Testis (tissue), 3 donors: Measurements from ENCODE around the gene TMOD3. TPM values are rescaled to one million over a fixed set of nuclear protein-coding genes. Genes with fewer than 3 reads are reported as not detected.
"Not testable (repeated sequence)": the region's sequence is repeated elsewhere in the genome, so short reads cannot be mapped to it uniquely, and the experiment has no call there.

Experiments used
- DNase-seq: peaks from one replicate; pipeline ENCODE4 v3.0.0-alpha.2; 2019
- H3K27ac ChIP-seq, 2 donors: fragments of 200-600 bp; sonication (generic); one replicate each; pipeline ENCODE4 v1.5.1; 2019
- H3K27me3 ChIP-seq: fragments of 200-600 bp; sonication (generic); one replicate; pipeline ENCODE4 v1.5.1; 2019
- H3K36me3 ChIP-seq: fragments of 200-600 bp; sonication (generic); one replicate; pipeline ENCODE4 v1.5.1; 2017; ENCODE audit warnings: low read depth; ENCODE audit errors: missing control alignments
- H3K4me1 ChIP-seq: fragments of 200-600 bp; sonication (generic); one replicate; pipeline ENCODE4 v1.5.1; 2019
- H3K4me3 ChIP-seq, 2 donors: fragments of 200-600 bp; sonication (generic); one replicate each; pipeline ENCODE4 v1.5.1; 2017 to 2019
- H3K9me3 ChIP-seq: fragments of 200-600 bp; sonication (generic); one replicate; pipeline ENCODE4 v1.5.1; 2017
- CTCF ChIP-seq, 3 experiments: fragments of 450-650 bp in 2 of 3; fragments of 200-600 bp in 1 of 3; sonication (generic) in 1 of 3; IDR thresholded peaks; one replicate each; pipeline ENCODE4 v1.5.1; 2016 to 2019; ENCODE audit warnings: antibody characterized with exemption in 3 of 3, mild to moderate bottlenecking in 2 of 3, moderate library complexity in 1 of 3
- POLR2A ChIP-seq: fragments of 450-650 bp; IDR thresholded peaks from one replicate; pipeline ENCODE4 v1.6.1; 2017; ENCODE audit warnings: antibody characterized with exemption, mild to moderate bottlenecking, moderate library complexity
- WGBS, 2 donors: methylation state at CpG; one replicate each; pipeline ENCODE4 v1.1.5; 2018; 5-methylcytosine and 5-hydroxymethylcytosine counted together
- intact Hi-C: fragments of 100-400 bp; cut with DNase I; formaldehyde crosslinking; loops from one replicate; pipeline ENCODE4 v1.15.1; 2023; ENCODE audit warnings: low total_unique reads
- polyA plus RNA-seq: library from polyadenylated mRNA; stranded (reverse); fragments of 350-450 nt; fragmentation: Illumina TruSeq; extraction: RNeasy Lipid Tissue Mini Kit (QIAGEN cat#74804); gene quantifications from one replicate; pipeline ENCODE4 v1.2.3, GENCODE V29; 2014; ENCODE audit warnings: low read depth, low replicate concordance; ENCODE audit not compliant: insufficient read depth
- total RNA-seq, 2 donors: library from RNA; depleted of rRNA; stranded (reverse); fragments of >200 nt; gene quantifications; one replicate each; pipeline ENCODE4 v1.2.3, GENCODE V29; 2016

TMOD3 gene
- total and polyA plus RNA-seq, 3 donors from 2014 or later: 15.6 to 21.2 (median 16.6) TPM

GRCh38 chr15:51783967-51784366 is 45.5 kb upstream of the TMOD3 start:
- TF ChIP-seq CTCF (IDR thresholded peaks at IDR 0.05) (no peak), POLR2A (no peak)
- DNase-seq: no peak
- Histone ChIP-seq H3K36me3 (no peaks in the 10 kb centered on the region), H3K4me1 (no peaks in the 10 kb centered on the region), H3K4me3 (no peak overlapping the region), H3K27ac (no peak overlapping the region), H3K27me3 (no peaks in the 10 kb centered on the region), H3K9me3 (no peaks in the 10 kb centered on the region)
- 92 to 96% methylated on average over 3 of the region's 3 CpGs for WGBS, 2 donors
- intact Hi-C loops: no loop called here

- DNase-seq, H3K36me3 ChIP-seq, H3K4me1 ChIP-seq, H3K27me3 ChIP-seq, intact Hi-C loops, H3K27ac ChIP-seq, H3K4me3 ChIP-seq, H3K9me3 ChIP-seq: not testable (repeated sequence)
- WGBS, 2 donors: 95 to 97% methylated on average over 11 of the region's 11 CpGs
These were observed 42.3 kb upstream of the TMOD3 start for GRCh38 chr15:51787130-51787529.

GRCh38 chr15:51792474-51792873 is 37.0 kb upstream of the TMOD3 start:
- H3K36me3 ChIP-seq, H3K9me3 ChIP-seq, intact Hi-C loops, H3K4me1 ChIP-seq, DNase-seq, H3K27ac ChIP-seq, H3K4me3 ChIP-seq, H3K27me3 ChIP-seq: not testable (repeated sequence)
- 93 to 95% methylated on average over 4 of the region's 4 CpGs for WGBS, 2 donors

GRCh38 chr15:51793521-51794305 is 35.7 kb upstream of the TMOD3 start:
- Histone ChIP-seq H3K36me3 (no peaks in the 10 kb centered on the region), H3K27me3 (no peaks in the 10 kb centered on the region), H3K4me1 (no peaks in the 10 kb centered on the region), H3K27ac (no peak overlapping the region), H3K4me3 (no peak overlapping the region), H3K9me3 (no peaks in the 10 kb centered on the region)
- WGBS, 2 donors: 50 to 53% methylated on average over 4 of the region's 4 CpGs
- peak; percentile 38 for DNase-seq
- TF ChIP-seq CTCF (IDR thresholded peaks at IDR 0.05): no peak
- TF ChIP-seq POLR2A: no peak
- intact Hi-C loops: no loop called here

GRCh38 chr15:51796847-51797401 is 32.5 kb upstream of the TMOD3 start:
- WGBS, 2 donors: 88% methylated on average over 10 of the region's 10 CpGs
- no peaks in the 10 kb centered on the region for H3K4me1 ChIP-seq
- no peaks in the 10 kb centered on the region for H3K36me3 ChIP-seq
- H3K27me3 ChIP-seq: no peaks in the 10 kb centered on the region
- no peak overlapping the region for H3K4me3 ChIP-seq
- intact Hi-C loops: no loop called here
- no peaks in the 10 kb centered on the region for H3K9me3 ChIP-seq
- H3K27ac ChIP-seq: no peak overlapping the region
- TF ChIP-seq POLR2A: no peak
- TF ChIP-seq CTCF (IDR thresholded peaks at IDR 0.05): no peak
- no peak for DNase-seq

- H3K4me3 ChIP-seq: no peak overlapping the region
- DNase-seq: no peak
- 88 to 97% methylated on average over 1 of the region's 1 CpG for WGBS, 2 donors
- no peaks in the 10 kb centered on the region for H3K4me1 ChIP-seq
- H3K36me3 ChIP-seq: no peaks in the 10 kb centered on the region
- TF ChIP-seq POLR2A: no peak
- no peak overlapping the region for H3K27ac ChIP-seq
- H3K9me3 ChIP-seq: no peaks in the 10 kb centered on the region
- intact Hi-C loops: no loop called here
- no peaks in the 10 kb centered on the region for H3K27me3 ChIP-seq
These were observed 31.2 kb upstream of the TMOD3 start for GRCh38 chr15:51798281-51798680.
